ENCODE data around the gene TRPM1.

TRPM1 gene

DNA sequence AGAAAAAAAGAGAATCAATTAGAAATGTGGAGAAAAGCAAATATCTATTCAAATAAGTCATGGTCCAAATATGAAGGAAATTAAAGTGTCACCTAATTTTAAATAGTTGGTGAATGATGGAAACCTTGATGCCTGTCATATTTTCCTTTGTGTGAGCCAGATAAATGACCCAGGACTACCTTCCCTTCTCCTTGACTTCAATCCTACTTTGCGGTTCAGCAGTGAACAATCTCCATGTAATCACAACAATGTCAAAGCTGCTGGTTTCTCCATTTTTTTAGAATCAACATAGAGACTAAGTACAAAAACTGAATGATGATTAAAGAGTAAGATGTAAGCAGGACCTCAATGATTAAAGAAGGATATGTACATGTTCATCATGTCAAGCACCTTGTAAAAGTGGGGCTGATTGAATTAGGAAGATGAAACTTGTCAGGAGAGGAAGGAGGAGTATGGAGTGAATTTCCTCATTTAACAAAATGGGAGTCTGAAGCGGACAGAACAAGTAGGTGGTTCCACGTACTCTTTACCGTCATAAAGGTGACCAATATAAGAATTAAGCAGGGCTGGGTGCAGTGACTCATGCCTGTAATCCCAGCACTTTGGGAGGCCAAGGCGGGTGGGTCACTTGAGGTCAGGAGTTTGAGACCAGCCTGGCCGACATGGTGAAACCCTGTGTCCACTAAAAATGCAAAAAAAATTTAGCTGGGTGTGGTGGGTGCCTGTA is 43.1 kb downstream of the TRPM1 start:
- Histone ChIP-seq H3K36me3 (ENCODE audit: control insufficient read depth, insufficient read depth, low read length) (no peaks in the 10 kb centered on the region), H3K9me3 (ENCODE audit: control insufficient read depth, low read length) (no peaks in the 10 kb centered on the region), H3K4me3 (ENCODE audit: low read length) (no peak overlapping the region), H3K9ac (ENCODE audit: low read length) (no peak overlapping the region), H3K4me1 (ENCODE audit: control insufficient read depth, insufficient read depth, low read length) (no peaks in the 10 kb centered on the region), H3K27me3 (ENCODE audit: control insufficient read depth, insufficient read depth, low read length) (no peaks in the 10 kb centered on the region)

DNA sequence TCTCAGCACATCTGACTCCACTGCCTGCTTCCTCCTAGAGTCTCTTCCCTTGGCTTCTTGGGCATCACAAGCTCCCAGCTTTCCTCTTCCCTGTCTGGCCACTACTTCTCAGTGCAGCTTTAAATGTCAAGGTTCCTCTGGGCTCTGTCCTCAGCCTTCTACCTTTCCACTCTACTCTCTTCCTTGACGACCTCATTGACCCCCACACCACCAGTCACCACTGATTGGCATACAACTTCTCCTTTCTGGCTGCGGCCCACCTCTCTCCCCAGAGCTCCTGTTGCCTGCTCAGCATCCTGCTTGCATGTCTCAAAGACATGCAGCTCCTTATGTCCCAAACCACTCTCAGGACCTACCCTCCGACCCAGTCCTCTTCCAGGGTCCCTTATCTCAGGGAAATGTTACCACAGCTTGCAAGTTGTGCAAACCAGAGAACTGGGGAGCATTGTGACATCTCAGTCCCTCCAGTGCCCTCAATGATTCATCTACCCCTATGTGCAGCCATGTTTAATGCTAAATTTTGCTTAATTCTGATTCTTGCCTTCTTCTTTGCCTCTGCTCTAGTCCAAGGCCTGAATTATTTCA is 49.9 kb downstream of the TRPM1 start:
- Histone ChIP-seq H3K27me3 (ENCODE audit: control insufficient read depth, insufficient read depth, low read length) (no peaks in the 10 kb centered on the region), H3K4me1 (ENCODE audit: control insufficient read depth, insufficient read depth, low read length) (peaks cover 4% of the 10 kb centered on the region), H3K4me3 (ENCODE audit: low read length) (no peak overlapping the region), H3K36me3 (ENCODE audit: control insufficient read depth, insufficient read depth, low read length) (no peaks in the 10 kb centered on the region), H3K9me3 (ENCODE audit: control insufficient read depth, low read length) (no peaks in the 10 kb centered on the region), H3K9ac (ENCODE audit: low read length) (no peak overlapping the region)

DNA sequence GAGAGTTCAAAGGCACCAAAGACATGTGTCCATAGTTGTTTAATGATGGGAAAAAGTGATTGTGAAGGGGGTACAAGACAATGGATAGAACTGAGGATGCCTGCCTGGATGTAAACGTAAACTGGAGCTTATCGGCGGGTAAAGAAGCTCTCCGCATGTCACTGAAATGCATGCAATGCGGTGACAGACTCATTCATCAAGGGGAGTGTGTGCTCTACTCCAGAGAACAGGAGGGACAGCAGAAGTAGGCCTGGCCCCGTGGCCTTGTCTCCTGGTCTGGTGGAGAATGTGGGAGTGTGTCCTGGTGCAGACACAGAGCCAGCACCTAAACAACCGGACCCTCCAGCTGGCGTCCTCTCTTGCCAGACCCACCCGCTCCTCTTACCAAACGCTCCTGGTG is 50.6 kb downstream of the TRPM1 start:
- peaks cover 8% of the 10 kb centered on the region for H3K4me1 ChIP-seq (ENCODE audit: control insufficient read depth, insufficient read depth, low read length)
- no peak overlapping the region for H3K9ac ChIP-seq (ENCODE audit: low read length)
- H3K9me3 ChIP-seq (ENCODE audit: control insufficient read depth, low read length), result no peaks in the 10 kb centered on the region
- H3K36me3 ChIP-seq (ENCODE audit: control insufficient read depth, insufficient read depth, low read length), result no peaks in the 10 kb centered on the region
- no peaks in the 10 kb centered on the region for H3K27me3 ChIP-seq (ENCODE audit: control insufficient read depth, insufficient read depth, low read length)
- H3K4me3 ChIP-seq (ENCODE audit: low read length), result no peak overlapping the region

DNA sequence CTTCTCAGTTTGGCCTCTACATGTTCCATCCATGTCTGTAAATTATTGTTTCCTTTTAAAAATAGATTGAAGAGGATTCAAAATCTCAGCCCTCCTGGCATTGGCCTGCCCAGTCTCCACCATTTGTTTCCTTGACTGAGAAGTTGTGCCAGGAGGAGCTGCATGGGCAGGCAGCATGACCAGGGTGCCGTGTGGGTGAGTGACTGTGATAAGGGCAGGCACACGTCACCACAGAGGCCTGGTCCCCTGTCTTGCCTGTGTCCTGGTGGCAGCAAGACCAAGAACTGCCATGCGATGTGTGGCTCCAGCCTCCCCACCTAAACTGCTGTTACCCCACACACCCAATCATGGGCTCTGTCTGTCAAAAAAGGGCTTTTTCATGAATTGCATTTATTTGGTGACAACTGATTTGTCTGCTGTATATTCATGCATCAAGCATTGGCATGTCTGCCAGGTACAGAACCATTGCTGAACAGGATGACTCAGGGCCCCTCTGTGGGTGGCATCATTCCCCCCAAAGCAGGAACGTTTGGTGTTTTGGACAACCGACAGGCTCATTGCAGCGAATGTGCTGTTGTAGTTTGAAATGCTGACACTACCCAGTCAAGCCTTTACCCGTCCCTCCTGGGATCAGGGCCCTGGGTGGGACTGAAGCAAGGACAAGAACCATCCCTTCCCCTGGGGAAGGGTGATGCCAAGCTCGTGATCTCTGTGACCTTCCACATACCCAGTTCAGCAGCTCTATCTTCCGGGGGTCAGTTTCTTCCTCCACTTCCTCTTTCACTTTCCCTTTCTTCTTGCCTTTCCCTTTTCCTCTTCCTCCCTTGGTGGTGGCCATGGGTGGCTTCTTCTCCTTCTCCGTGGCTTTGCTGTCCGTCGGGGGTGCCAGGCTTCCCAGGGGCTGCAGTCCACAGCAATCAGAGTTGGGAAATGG is 51.6 kb downstream of the TRPM1 start:
- Histone ChIP-seq H3K4me3 (ENCODE audit: low read length) (no peak overlapping the region), H3K27me3 (ENCODE audit: control insufficient read depth, insufficient read depth, low read length) (no peaks in the 10 kb centered on the region)

DNA sequence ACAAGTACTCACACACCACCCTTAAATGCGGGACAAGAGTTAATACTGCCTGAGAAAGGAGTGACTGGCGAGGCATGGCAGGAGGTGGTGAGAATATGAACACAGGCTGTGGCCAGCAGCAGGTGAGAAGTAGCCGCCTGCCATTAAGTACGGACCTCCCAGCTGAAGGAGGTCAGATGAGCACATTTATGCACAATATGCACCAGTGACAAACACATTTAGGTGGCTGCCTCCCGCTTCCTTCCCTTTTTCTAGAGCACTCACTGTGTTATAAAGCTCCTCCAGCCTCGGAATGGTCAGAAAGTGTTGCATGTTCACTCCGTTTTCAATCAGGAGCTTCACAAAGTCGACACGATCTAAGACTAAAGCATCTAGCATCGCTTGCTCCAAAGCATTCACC is 52.4 kb downstream of the TRPM1 start:
- no peaks in the 10 kb centered on the region for H3K9me3 ChIP-seq (ENCODE audit: control insufficient read depth, low read length)
- H3K27me3 ChIP-seq (ENCODE audit: control insufficient read depth, insufficient read depth, low read length), result no peaks in the 10 kb centered on the region
- peaks cover 8% of the 10 kb centered on the region for H3K4me1 ChIP-seq (ENCODE audit: control insufficient read depth, insufficient read depth, low read length)
- no peak overlapping the region for H3K4me3 ChIP-seq (ENCODE audit: low read length)
- H3K9ac ChIP-seq (ENCODE audit: low read length), result no peak overlapping the region
- H3K36me3 ChIP-seq (ENCODE audit: control insufficient read depth, insufficient read depth, low read length), result no peaks in the 10 kb centered on the region

More for the DNA sequence above, 51.6 kb downstream of the TRPM1 start:
- Histone ChIP-seq H3K4me1 (ENCODE audit: control insufficient read depth, insufficient read depth, low read length) (peaks cover 8% of the 10 kb centered on the region), H3K36me3 (ENCODE audit: control insufficient read depth, insufficient read depth, low read length) (no peaks in the 10 kb centered on the region), H3K9me3 (ENCODE audit: control insufficient read depth, low read length) (no peaks in the 10 kb centered on the region), H3K9ac (ENCODE audit: low read length) (no peak overlapping the region)

DNA sequence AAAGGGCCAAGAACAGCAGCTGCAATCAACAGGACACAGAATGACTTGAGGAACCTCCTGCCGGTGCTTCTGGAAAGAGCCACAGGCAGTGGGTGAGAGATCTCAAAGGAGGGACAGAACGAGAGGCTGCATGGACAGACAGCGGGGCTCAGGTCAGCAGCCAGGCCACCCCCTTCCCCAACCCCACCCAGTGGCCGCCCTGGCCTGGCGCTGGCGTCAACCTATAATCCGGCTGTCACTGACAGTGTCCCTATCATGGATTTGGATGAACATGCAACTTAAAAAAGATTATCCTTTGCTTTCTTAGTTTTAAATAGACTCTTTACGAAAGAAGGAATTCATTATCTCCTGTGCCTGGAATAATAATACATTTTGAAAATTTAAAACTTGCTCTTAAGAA is 54.1 kb downstream of the TRPM1 start:
- Histone ChIP-seq H3K27me3 (ENCODE audit: control insufficient read depth, insufficient read depth, low read length) (no peaks in the 10 kb centered on the region), H3K9ac (ENCODE audit: low read length) (no peak overlapping the region), H3K9me3 (ENCODE audit: control insufficient read depth, low read length) (no peaks in the 10 kb centered on the region), H3K4me3 (ENCODE audit: low read length) (no peak overlapping the region), H3K36me3 (ENCODE audit: control insufficient read depth, insufficient read depth, low read length) (no peaks in the 10 kb centered on the region), H3K4me1 (ENCODE audit: control insufficient read depth, insufficient read depth, low read length) (peaks cover 8% of the 10 kb centered on the region)

DNA sequence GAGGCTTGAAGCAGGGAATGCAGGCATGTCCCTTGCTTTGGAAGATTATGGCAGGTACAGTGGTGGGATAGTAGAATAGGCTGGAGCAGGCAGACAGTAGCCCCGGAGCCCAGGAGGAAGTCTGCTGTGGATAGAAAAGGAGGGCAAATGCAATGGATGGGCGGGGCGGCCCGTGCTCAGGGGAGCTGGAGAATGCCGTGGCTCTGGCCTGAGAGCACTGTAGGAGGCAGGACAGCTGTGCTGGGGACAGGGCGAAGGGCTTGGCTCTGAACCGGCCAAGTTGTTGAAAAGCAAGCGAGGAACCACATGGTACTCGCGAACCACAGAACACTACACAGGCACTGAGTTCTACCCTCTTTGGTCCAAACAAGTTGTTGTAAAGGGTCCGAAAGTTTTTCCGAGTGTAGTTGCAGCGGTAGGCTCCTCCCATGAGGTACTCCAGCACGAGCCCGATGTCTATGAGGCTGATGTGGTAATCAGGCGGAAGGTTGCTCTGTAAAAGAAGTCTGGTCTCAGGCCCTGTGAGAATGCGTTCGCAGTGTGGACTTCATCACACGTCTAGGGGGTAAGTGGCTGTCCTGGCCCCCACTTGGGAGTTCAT is 54.7 kb downstream of the TRPM1 start:
- H3K9me3 ChIP-seq (ENCODE audit: control insufficient read depth, low read length), result no peaks in the 10 kb centered on the region
- no peaks in the 10 kb centered on the region for H3K27me3 ChIP-seq (ENCODE audit: control insufficient read depth, insufficient read depth, low read length)
- no peaks in the 10 kb centered on the region for H3K36me3 ChIP-seq (ENCODE audit: control insufficient read depth, insufficient read depth, low read length)
- no peak overlapping the region for H3K4me3 ChIP-seq (ENCODE audit: low read length)
- peaks cover 8% of the 10 kb centered on the region for H3K4me1 ChIP-seq (ENCODE audit: control insufficient read depth, insufficient read depth, low read length)
- no peak overlapping the region for H3K9ac ChIP-seq (ENCODE audit: low read length)

DNA sequence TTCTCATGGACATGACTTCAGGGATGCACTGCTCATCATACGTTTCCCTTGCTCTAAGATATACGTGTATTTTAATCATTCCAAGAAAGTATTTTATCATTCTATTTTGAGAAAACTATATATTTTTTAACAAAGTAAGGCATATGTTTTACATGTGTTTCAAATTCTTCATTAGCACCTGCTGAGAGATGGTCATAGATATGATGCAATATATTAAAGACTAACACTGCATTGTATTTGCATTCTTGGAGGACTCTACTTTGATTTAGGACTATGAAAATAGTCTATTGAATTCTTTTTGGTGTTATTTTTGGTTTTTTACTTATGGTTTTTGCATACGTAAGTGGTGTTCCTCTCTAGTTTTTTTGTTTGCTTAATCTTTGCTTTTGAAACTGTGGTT is 55.9 kb downstream of the TRPM1 start:
- Histone ChIP-seq H3K9me3 (ENCODE audit: control insufficient read depth, low read length) (no peaks in the 10 kb centered on the region), H3K9ac (ENCODE audit: low read length) (no peak overlapping the region), H3K4me1 (ENCODE audit: control insufficient read depth, insufficient read depth, low read length) (peaks cover 8% of the 10 kb centered on the region), H3K4me3 (ENCODE audit: low read length) (no peak overlapping the region), H3K27me3 (ENCODE audit: control insufficient read depth, insufficient read depth, low read length) (no peaks in the 10 kb centered on the region), H3K36me3 (ENCODE audit: control insufficient read depth, insufficient read depth, low read length) (no peaks in the 10 kb centered on the region)

DNA sequence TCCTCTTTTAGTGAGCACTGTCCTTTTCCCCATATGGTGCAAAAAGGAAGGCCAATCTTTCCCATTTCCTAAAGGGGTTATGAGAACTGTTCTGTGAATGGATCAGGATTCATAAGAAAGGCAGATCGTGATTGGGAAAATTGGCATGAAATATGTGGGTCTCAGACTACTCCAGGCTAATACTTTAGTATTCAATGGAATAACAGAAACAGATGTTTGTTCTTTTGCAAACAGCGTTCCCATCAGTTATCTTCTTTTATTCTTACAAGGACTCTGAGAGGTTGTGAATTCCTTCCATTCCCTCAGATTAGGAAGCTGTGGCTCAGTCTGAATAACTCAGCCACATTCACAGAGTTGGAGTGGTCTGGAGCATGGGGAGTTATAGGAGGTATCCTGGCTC is 58.8 kb downstream of the TRPM1 start:
- Histone ChIP-seq H3K36me3 (ENCODE audit: control insufficient read depth, insufficient read depth, low read length) (no peaks in the 10 kb centered on the region), H3K4me1 (ENCODE audit: control insufficient read depth, insufficient read depth, low read length) (peaks cover 8% of the 10 kb centered on the region), H3K27me3 (ENCODE audit: control insufficient read depth, insufficient read depth, low read length) (no peaks in the 10 kb centered on the region), H3K9me3 (ENCODE audit: control insufficient read depth, low read length) (no peaks in the 10 kb centered on the region), H3K4me3 (ENCODE audit: low read length) (no peak overlapping the region), H3K9ac (ENCODE audit: low read length) (no peak overlapping the region)

DNA sequence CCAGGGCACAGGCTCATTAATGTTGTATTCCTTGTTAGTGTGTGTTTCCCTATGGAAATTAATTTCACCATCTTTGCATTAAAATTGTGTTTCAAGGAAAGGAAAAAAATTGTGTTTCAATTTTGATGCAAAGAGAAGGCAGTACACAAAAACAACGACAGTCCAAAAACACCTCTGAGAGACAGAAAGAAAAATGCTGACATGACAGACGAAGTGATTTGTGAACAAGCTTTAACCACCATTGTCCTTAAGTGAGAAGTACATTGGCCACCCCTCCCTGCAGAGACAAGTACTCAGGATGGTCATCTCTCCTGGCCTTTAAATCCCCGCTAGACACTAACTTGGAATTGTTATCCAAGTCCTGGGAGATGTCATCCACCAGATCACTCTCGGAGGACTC is 59.9 kb downstream of the TRPM1 start:
- no peak overlapping the region for H3K9ac ChIP-seq (ENCODE audit: low read length)
- no peaks in the 10 kb centered on the region for H3K36me3 ChIP-seq (ENCODE audit: control insufficient read depth, insufficient read depth, low read length)
- no peaks in the 10 kb centered on the region for H3K27me3 ChIP-seq (ENCODE audit: control insufficient read depth, insufficient read depth, low read length)
- peaks cover 5% of the 10 kb centered on the region for H3K4me1 ChIP-seq (ENCODE audit: control insufficient read depth, insufficient read depth, low read length)
- no peak overlapping the region for H3K4me3 ChIP-seq (ENCODE audit: low read length)
- H3K9me3 ChIP-seq (ENCODE audit: control insufficient read depth, low read length), result no peaks in the 10 kb centered on the region

DNA sequence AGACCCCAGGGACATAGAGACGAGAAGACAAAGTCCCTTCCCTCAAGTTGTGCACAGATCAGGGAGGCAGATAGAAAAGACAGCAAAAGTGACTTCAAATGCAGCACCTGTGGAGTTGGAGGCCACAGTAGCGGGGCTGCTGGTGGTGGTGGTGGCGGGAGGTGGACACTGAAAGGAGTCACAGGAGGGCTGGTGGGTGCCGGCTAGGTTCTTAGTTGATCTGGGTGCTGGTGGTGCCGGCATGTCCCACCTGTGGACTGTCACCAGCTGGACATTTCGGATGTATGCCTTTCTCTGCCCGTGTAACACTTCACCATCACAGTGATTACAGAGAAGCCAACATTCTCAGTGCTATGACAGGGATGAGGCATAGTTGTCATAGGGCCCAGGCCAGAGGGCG is 60.9 kb downstream of the TRPM1 start:
- Histone ChIP-seq H3K9ac (ENCODE audit: low read length) (no peak overlapping the region), H3K27me3 (ENCODE audit: control insufficient read depth, insufficient read depth, low read length) (no peaks in the 10 kb centered on the region), H3K4me3 (ENCODE audit: low read length) (no peak overlapping the region), H3K9me3 (ENCODE audit: control insufficient read depth, low read length) (no peaks in the 10 kb centered on the region), H3K4me1 (ENCODE audit: control insufficient read depth, insufficient read depth, low read length) (no peaks in the 10 kb centered on the region), H3K36me3 (ENCODE audit: control insufficient read depth, insufficient read depth, low read length) (no peaks in the 10 kb centered on the region)

DNA sequence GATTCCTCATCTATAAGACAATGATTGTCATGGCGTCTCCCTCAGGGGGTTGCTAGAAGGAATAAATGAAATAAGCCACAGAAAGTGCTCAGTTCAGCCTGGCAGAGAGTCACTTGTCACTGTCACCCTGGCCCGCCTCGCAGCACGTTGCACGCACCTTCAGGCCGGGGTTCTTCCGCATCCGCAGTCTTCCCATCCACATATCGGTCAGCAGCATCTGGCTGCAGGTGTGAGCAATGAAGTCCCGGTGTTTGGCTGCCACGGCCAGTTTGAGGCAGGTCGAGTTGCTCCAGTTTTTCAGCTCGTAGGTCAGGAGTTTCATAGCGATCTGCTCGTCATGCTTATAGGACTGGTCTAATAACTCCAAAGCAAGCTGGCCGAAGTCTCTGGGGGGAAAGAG is 61.6 kb downstream of the TRPM1 start:
- no peaks in the 10 kb centered on the region for H3K9me3 ChIP-seq (ENCODE audit: control insufficient read depth, low read length)
- no peaks in the 10 kb centered on the region for H3K27me3 ChIP-seq (ENCODE audit: control insufficient read depth, insufficient read depth, low read length)
- H3K36me3 ChIP-seq (ENCODE audit: control insufficient read depth, insufficient read depth, low read length), result no peaks in the 10 kb centered on the region
- no peak overlapping the region for H3K9ac ChIP-seq (ENCODE audit: low read length)
- H3K4me1 ChIP-seq (ENCODE audit: control insufficient read depth, insufficient read depth, low read length), result no peaks in the 10 kb centered on the region
- no peak overlapping the region for H3K4me3 ChIP-seq (ENCODE audit: low read length)
